ENCODE data around the gene CLK4.
"Not testable (repeated sequence)": the region's sequence is repeated elsewhere in the genome, so short reads cannot be mapped to it uniquely, and the experiment has no call there.

Gene CLK4

DNA sequence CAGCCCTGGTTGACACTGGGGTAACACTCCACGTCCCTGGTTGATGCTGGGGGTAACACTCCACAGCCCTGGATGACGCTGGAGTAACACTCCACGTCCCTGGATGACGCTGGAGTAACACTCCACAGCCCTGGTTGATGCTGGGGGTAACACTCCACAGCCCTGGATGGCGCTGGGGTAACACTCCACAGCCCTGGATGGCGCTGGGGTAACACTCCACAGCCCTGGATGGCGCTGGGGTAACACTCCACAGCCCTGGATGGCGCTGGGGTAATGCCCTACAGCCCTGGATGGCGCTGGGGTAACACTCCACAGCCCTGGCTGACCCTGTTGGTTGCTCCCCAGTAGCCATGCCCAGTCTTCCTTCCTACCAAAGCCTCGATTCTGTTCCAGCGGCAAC lies 41.4 kb downstream of the CLK4 start:
- not testable (repeated sequence) for DNase-seq

DNA sequence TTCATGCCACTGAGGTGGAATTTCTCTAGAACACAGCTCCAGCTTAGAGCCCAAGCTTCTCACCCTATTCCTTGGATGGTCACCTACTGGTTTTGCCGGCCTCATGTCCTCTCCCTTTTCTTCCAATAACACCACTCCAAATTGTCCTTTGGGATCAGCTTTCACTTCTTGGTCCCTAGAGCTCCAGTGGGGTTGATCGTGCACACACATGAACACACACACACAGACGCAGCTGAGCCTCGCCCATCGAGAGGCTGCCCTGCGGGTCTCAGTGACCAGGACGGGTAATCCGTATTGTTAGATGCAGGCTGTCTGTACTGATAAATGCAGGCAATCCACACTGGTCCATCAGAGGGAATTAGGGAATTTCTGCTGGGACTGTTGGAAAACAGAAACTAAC lies 43.6 kb downstream of the CLK4 start:
- DNase-seq: no peak

DNA sequence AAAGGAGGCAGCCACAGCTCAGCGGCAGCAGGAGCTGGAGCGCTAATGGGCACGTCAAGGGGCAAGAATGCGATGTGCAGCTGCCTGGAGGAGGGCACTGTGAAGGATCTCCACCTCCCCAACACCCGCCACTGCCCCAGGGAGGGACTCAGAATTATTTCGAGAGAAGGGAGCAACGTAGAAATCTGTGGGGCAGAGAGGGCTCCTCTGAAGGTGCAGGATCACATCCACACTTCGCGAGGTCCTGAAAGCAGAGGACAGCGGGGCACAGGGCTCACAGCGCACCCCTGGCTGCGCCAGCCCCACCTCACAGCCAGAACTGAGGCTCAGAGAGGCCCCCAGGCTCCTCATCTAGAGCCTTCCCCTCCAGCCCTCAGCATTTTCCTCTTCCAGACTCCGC lies 44.6 kb downstream of the CLK4 start:
- DNase-seq: no peak

DNA sequence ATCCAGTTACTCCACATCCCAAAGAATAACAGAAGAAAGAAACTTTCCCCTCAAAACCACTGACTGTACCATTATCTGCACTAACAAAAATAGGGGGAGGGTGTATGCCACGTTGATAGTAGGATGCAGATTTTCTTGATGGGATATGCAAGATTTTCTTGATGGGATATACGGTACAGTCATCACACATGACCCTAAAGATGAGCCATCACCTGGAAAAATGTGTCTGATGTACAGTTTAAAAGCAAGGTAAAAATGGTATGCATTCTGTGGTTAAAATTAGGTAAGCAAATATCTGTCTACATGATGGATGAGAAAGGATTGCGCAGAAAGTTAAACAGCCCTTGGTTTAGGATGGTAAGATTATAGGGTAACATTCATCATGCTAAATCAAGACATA lies 45.2 kb downstream of the CLK4 start:
- no peak for DNase-seq

DNA sequence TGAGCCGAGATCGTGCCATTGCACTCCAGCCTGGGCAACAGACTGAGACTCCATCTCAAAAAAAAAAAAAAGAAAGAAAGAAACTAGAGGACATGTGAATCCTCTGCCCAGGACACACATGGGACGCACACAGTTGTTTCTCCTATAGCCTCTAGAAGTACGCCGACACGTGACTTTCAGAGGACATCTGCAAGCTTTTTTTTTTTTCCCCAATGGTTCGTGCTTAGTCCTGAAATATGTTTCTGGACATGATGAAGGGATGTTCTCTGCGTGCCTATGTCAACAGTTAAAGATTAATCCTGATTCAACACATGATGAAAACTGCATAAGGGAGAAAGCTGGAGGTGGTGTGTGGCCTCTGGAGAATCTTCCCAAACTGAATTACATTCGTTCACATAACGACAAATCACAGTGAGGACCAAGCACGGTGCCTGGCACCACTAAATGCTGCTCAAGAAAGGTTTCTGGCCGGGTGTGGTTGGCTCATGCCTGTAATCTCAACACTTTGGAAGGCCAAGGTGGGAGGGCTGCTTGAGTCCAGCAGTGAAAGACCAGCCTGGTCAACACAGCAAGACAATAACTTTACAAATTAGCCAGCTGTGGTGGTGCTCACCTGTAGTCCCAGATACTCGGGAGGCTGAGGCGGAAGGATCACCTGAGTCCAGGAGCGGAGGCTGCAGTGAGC lies 46.4 kb downstream of the CLK4 start:
- no peak for DNase-seq

DNA sequence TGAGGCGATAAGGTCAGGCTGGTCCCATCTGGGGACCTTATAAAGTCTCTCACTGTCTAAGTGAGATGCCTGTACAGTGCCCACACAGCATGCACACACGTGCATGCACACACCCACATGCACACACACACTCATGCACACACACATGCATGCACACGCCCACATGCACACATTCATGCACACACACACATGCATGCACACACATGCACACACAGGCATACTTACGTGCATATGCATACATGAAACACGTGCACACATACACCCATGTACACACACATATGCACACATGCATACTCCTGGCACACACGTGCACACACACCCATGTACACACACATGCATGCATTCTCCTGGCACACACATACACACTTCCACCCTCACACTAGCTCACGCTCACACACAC lies 48.9 kb downstream of the CLK4 start:
- no peak for DNase-seq

DNA sequence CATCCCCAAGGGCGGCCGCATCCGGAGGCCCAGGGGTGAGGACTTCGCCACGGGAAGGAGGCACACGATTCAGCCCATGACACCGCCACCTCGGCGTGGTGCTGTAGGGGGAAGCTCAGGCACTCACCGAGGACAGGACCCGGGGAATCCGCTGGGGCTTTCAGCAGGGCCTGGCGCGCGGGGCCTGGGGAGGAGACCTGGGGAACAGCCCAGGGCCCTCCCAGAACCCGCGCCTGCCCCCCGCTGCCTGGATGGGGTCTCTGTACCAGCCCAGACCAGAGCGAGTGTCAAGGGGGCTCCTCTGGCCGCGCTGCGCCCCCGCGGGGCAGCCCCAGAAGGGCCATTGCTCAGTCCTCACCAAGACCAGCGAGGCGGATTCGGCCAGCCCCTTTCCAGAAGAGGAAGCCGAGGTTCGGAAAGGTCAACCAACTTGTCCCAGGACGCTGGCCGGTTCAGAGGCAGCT lies 49.4 kb downstream of the CLK4 start:
- no peak for DNase-seq

DNA sequence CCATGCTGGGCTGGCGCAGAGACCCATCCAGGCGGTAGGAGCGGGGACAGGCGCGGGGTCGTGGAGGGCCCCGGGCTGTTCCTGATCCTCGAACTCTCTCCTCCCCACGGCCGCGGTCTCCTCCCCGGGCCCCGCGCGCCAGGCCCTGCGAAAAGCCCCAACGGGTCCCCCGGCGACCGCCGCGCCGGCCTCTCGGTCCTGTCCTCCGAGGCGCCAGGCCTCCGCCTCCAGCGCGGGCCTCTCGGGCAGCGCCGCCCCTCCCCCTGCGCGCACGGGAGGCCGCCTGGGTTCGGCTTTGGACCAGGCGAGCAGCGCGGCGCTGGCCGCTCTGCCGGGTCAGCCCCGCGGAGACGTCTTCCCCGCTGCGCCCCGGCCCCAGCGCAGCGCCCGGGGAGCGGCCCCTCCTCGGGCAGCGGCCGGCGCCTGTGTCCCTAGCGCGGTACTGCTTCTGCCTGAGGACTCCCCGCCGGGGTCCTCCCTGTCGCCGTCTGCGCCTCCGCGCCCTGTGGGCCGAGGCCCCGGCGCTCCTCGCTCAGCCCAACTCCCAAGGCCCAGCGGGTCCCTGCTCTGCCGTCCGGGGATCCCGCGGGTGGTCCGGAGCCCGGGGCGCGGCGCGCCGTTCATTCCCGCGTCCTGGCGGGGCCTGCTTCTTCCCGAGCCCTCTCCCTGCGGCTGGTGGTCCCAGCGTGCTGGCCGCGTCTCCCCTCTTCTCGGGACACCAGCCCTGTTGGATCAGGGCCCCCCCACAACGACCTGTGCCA lies 50.1 kb downstream of the CLK4 start:
- DNase-seq: no peak

DNA sequence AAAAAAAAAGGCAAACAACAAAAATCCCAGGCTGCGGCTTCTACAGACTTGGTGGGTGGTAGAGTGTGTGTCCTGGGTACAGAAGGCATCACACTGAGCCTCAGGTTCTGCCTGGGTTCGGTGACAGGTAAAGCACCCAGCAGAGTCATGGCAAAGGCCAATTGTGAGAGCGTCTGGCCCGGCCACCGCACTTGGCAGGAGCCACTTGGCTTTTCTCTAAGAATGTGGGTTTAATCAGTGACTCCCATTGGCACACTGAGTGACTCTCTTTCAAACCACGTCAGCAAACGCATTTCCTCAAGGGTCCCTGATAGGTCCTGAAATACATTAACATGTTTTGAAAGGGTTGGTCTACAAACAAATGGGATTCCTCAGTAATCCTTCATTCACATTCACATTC lies 53.6 kb downstream of the CLK4 start:
- no peak for DNase-seq

DNA sequence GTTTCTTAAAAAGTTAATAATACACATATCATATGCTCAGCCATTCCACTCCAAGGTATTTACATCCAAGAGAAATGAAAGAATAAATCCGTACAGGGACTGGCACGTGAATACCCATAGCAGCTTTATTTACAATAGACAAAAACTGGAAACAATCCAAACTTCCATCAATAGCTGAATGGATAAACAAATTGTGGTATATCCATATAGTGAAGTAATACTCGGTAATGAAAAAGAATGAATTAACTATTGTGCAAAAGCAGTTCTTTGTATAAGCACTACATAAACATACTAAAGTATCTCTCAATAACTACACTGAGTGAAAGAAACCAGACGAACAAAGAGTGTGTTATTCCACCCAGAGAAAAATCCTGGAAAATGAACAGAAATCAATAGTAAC lies 54.2 kb downstream of the CLK4 start:
- DNase-seq: no peak

DNA sequence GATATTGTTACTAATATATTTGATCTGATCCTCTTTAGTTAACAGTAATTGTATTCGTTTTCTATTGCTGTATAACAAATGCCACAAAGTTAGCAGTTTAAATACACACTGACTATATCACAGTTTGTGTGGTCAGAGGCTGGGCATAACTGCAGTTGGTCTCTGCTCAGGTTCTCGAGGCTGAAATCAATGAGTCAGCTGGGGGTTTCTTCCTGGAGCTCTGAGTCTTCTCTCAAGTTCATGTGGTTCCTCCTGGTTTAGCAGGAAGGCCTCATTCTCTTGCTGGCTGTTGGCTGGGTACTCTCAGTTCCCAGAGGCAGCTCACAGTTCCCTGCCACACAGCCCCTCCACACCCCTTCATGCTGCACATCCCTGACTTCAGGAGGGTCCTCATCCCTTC lies 57.4 kb downstream of the CLK4 start:
- no peak for DNase-seq

DNA sequence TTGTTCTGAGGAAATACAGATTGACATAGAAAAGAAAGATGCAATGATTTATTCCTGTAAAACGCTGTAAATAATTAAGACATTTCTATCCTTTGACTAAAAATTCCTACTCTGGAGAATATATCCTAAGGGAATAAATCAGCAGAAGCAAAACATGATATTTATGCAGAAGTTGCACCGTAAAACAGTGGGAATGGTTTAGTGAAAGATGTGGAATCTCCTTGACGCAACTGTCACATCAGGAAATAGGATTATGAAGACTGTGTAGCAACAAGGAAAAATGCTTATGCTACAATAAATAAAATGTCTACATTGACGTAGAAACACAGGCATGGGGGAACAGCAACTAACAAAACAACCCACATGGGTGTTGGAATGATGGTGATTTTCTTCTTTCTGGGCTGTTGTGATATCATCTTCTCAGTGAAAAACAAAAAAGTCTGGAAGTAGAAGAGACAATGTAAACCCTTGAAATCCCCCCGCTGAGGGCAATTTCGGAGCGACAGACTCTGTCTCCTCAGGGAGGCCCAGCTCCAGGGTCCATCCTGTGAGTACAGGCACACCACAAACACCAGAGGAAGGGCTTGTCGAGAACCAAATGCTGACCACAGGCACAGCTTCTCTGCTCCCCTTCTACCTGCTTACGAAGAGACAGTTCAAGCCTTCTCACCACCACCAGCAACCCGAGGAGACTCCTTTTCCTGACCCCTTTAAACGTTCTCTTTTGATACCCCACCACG lies 61.9 kb downstream of the CLK4 start:
- no peak for DNase-seq

DNA sequence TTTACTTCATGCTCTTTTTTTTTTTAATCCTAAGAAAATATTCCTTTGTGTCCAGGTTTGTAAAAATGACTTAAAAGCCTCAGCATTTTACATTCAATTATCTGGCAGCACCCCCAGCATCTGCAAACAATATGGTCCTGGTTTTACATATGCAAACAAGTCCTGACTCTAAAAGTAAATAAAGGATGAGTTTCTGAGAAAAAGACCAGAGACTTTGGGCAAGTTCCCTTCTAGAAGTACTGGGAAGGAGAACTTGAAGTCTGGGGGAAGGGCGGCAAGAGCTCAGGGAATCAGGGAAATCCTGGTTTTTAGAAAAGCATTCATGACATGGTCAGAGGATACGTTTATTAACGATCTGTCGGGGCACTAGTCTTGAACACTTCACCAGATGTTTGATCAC lies 62.5 kb downstream of the CLK4 start:
- no peak for DNase-seq

DNA sequence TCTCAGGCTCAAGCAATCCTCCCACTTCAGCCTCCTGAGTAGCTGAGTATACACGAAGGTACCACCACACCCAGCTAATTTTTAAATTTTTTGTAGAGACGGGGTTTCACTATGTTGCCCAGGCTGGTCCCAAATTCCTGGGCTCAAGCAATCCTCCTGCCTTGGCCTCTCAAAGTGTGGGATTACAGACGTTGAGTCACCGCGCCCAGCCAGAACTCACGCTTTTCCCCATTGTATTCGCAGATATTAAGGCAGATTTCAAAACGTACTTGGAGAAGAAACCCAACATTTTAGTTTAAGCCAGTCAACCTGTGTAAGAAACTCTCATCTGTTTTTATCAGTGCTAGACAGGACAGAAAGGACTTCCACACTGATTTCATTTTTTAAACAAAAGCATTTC lies 63.2 kb downstream of the CLK4 start:
- DNase-seq: no peak

DNA sequence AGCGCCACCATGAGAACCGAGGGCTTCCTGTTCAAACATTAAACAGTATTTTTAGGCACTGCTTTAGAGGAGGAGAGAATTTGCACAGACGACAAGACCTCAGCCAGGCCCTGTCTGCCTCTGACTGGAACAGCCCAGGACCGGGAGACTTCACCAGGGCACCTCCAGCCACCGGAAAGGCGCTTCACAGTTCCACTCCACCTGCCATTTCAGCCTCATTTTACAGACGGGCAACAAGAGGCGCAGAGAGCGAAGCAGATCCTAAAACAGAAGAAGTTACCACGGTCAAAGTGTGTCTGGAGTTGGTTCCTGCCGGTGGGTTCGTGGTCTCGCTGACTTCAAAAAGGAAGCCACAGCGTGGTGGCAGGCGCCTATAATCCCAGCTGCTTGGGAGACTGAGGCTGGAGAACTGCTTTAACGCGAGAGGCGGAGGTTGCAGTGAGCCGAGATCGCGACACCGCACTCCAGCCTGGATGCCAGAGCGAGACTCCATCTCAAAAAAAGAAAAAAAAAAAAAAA lies 65.0 kb downstream of the CLK4 start:
- DNase-seq: no peak

DNA sequence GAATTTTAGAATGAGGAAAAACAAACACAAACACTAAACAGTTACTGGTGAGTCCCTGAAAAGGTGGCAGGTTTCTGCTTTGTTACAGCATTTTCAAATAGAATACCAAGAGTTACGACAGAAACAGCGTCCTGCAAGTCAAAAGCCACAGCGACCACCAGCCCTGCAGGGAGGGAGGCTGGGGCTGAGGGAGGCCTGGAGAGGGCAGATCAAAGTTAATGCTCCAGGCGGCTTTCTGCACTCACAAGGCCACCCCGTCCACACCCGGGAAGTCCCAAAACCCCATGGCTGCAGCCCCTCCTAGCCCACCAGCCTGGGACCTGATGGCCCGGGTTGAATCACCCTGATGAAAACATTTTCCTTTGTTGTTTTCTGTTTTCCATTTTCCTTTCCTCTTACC lies 65.9 kb downstream of the CLK4 start:
- DNase-seq: no peak

DNA sequence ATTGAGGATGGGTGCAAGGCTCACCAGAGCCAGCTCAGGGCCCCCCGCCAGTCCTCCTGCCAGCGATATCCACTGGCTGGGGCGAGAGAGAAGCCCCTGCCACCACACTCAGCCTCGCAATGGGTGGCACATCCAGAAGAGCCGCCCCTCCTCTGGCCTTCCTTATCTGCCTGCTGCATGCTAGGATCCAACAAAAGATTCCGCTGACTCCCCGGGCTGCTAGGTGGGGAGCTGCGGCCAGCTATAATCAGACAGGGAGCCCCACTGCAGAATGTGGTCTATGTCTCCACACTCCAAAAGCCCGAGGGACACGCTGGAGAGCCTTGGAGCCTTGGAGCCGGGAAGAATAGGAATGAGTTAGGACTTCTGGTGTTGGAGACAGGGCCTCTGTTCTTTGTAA lies 69.4 kb downstream of the CLK4 start:
- DNase-seq: no peak

DNA sequence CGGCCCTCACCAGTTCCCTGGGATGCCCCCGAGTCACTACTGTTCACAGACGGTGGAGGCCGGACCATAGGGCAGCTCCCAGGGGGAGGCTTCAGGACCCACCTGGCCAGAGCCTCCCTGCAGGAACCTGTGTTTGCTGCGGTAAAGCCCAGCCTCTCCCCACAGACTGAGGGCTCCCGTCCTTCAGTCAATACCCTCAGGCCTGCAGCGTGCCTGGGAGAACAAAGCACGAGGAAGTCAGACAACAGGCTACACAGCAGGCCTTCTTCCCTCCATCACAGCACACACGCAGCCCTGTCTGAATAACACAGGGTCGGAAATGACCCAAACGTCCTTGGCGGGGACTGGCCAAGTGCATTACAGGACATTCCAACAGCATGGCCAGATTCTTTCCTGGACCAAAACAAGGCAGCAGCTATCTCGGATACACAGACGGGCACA lies 71.1 kb downstream of the CLK4 start:
- DNase-seq: no peak

DNA sequence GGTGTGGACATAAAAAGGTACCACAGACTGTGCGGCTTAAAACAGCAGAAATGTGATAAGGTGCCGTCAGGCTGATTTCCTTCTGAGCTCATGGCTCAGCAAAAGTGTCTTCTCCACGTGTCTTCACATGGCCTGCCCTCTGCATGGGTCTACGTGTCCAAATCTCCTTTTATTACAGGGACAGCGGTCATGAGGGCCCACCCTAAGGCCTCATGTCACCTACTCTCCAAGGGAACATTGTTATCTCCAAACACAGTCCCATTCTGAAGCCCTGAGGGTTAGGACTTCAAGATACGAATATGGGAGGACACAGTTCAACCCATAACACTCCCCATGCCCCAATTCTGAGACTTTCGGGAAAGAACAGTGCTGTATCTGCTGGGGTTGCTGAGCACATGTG lies 71.8 kb downstream of the CLK4 start:
- DNase-seq: no peak

DNA sequence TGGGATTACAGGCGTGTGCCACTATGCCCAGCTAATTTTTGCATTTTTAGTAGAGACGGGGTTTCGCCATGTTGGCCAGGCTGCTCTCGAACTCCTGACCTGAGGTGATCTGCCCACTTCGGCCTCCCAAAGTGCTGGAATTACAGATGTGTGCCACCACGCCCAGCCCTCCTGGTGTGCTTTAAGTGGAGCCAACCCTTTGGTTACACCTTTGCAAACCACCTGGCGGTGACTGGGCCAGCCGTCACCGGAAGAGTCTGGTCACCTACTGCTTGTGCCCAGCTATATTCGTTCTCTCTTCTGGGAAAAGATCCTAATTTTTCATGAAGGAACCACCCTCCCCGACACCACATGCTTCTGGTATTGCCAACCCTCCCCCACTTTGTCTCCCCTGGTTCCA lies 72.5 kb downstream of the CLK4 start:
- no peak for DNase-seq

DNA sequence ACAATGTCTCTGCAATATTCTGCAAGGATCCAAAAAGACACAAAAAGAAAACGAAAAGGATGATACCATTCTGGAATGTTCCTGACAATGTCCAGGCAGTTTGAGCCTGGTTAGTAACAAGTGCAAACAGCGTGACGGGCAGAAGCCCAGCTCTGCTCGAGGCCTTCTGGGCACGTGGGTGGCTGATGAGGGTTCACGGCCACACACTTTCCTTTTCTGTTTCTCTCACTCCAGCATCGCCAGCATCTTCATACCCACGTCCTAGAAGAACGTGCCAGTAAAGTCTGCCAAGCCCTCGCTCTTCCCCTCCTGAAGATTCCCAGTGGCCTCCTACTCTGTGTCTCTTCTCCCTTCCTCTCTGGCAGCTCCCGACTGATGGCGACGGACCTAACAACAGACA lies 73.3 kb downstream of the CLK4 start:
- no peak for DNase-seq
